ENCODE data around the gene FTH1.

FTH1 gene

DNA sequence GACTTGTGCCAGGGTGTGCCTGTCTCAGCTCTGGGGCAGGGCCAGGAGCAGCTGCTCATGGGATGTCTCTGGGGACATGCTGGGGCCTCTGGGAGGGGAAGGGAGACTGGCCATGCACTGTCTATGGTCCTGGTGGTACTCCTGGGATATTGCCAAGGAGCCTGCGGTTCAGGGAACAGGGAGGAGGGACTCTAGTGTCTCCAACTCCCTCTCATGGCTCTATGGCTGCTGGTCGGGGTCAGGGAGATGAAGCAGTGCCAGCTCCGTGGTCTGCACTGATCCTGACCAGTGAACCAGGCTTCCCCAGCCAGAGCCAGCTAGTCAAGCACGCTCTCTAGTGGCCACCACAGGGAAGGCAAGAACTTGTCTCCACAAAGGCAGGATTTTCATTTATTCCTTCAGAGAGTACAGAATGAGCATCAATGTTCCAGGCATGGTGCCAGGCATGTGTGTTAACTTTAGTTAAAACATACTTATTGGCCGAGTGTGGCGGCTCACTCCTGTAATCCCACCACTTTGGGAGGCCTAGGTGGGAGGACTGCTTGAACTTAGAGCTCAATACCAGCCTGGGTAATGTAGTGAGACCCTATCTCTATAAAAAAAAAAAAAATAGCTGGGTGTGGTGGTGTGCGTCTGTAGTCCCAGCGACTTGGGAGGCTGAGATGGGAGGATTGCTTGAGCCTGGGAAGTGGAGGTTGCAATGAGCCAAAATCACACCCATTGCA is 19.8 kb downstream of the FTH1 start:
- DNase-seq, result peak; percentile 29

DNA sequence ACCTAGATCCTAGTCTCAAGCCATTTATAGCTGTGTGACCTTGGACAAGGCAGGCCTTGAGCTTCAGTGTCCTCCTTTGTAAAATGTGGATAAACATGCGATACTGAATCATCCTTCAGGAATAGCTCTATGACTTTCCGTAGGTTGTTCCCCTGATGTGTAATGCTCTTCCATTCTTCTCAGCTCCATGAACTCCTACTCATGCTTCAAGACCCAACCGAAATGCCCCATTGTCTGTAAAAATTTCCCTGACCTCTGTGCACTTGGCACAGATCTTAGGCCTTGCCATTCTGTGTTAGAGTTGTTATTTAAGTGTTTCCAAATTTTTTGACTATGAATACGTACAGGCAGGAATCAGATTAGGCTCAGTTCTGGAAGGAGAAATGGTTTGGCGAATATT is 20.5 kb downstream of the FTH1 start:
- no peak for DNase-seq

DNA sequence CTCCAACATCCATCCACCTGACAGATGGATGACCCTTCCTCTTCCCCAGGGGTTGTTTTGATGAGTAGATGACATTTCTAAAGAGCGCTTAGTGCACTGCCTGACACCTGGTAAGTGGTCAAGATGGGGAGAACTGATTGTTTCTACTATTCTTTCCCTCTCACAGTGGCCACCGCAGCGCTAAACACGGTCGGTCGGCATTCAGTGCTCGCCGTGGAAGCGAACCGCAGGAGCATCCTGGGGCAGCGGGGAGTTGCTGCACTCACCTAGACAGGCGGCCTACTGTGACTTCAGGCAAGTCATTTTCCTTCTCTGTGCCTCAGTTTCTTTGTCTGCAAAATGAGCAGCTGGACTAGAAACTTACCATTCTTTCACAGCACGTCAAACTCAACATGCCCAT is 22.2 kb downstream of the FTH1 start:
- DNase-seq, result no peak

DNA sequence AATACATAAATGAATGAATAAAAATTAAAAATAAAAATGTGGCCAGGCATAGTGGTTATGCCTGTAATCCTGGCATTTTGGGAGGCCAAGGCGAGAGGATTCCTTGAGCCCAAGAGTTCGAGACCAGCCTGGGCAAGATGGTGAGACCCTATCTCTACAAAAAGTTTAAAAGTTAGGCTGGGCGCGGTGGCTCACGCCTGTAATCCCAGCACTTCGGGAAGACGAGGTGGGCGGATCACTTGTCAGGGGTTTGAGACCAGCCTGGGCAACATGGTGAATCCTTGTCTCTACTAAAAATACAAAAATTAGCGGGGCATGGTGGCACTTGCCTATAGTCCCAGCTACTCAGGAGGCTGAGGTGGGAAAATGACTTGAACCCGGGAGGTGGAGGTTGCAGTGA is 27.0 kb downstream of the FTH1 start:
- no peak for DNase-seq

DNA sequence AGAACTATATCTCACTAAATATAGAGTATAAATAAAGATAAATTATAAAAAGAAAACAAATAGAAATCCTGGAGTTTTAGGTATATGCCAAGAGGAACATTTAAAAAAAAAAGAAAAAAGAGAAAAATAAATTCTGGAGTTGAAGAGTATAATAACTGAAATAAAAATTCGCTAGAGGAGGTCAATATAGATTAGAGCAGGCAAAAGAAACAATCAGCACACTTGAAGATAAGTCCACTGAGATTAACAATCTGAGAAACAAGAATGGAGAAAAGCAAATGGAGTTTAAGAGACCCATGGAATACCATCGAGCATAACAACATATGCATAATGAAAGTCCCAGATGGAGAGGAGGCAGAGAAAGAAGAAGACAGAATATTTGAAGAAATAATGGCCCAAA is 31.6 kb downstream of the FTH1 start:
- DNase-seq, result no peak

DNA sequence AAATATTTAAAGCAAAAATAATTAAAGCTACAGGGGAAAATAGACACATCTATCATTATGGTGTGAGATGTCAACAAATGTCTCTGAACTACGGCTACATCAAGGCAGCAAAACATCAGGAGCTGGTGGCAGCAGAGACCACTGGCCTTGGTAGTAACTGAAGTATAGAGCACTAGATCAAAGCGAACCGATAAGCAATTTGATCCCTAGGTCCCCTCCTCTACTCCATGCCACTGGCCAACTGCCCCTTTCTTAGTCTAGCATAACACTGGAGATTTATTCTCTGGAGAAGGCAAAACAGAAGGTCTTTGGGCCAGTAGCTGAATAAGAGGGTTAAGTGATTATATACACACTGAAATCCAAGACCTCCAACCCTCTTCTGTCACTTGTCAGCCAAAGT is 36.5 kb downstream of the FTH1 start:
- DNase-seq, result no peak

DNA sequence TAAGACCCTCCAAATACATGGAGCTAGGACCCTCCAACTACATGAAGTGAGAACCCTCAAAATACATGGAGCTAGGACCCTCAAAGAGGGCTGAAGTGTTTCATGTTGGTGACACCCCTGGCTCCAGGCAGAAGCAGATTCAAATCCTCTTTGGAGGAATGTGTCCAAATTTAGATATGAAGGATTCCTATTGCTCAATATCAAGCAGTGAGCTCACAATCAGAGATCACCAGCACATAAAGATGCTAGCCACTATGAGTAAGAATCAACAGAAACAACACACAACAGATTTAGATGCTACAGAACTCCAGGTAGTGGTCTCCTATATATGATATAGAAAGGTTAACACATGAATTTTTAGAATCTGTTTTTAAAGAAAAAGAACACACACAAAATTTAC is 38.8 kb downstream of the FTH1 start:
- no peak for DNase-seq

DNA sequence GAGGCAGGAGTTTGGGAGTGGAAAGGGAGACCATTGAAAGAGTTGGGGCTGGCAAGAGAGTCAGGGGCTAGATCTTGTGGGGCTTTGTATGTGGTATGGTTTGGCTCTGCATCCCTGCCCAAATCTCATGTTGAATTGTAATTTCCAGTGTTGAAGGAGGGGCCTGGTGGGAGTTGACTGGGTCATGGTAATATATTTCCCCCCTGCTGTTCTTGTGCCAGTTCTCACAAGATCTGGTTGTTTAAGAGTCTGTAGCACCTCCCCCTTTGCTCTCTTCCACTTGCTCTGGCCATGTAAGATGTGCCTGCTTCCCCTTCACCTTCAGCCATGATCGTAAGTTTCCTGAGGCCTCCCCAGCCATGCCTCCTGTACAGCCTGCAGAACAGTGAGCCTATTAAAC is 39.9 kb downstream of the FTH1 start:
- DNase-seq, result no peak

DNA sequence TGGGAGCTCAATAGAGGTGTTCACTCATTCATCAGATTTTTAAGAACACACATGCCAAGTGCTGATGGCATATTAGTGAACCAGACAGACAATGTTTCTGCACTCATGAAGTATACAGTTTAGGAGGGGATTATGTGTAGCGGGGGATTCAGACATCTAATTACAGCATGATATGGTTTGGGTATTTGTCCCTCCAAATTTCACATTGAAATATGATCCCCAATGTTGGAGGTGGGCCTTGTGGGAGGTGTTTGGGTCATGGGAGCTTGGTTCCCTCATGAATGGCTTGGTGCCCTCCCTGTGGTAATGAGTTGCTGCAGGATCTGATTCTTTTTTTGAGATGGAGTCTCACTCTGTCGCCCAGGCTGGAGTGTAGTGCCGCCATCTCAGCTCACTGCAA is 41.2 kb downstream of the FTH1 start:
- no peak for DNase-seq

DNA sequence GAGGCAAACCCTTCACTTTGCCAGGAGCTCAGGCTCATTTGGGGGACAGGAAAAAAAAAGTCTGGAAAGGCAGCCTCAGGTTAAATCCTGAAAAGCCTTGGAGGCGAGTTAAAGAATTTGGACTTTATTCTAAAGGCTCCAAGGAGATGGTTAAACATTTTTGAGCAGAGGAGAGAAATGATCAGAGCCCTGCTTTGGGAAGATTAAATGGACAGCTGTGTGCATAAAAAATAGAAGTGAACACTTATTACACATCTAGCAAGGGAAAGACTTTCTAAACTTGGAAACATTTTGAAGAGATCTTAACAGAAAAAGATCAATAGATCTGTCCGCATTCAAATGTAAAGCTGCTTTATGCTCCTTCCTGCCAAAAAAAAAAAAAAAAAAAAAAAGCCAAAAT is 41.7 kb downstream of the FTH1 start:
- DNase-seq, result no peak

DNA sequence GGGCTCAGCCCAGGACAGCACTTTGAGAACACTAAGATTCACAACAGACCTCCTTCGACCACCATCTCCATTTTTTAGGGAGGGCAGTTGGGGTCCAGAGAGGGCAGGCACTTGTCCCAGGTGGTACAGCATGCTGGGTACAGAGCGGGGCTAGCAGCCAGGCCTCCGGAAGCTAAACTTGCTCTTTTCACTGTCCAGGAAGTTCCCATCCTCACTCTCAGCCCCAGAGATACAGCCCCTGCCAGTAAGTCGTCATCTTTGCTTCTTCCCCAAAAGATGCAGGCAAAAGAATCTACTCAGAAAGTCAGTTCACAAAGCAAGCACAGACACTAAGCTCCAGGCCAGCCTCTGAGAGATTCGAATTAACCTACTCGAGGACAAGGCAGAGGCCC is 43.4 kb downstream of the FTH1 start:
- no peak for DNase-seq

DNA sequence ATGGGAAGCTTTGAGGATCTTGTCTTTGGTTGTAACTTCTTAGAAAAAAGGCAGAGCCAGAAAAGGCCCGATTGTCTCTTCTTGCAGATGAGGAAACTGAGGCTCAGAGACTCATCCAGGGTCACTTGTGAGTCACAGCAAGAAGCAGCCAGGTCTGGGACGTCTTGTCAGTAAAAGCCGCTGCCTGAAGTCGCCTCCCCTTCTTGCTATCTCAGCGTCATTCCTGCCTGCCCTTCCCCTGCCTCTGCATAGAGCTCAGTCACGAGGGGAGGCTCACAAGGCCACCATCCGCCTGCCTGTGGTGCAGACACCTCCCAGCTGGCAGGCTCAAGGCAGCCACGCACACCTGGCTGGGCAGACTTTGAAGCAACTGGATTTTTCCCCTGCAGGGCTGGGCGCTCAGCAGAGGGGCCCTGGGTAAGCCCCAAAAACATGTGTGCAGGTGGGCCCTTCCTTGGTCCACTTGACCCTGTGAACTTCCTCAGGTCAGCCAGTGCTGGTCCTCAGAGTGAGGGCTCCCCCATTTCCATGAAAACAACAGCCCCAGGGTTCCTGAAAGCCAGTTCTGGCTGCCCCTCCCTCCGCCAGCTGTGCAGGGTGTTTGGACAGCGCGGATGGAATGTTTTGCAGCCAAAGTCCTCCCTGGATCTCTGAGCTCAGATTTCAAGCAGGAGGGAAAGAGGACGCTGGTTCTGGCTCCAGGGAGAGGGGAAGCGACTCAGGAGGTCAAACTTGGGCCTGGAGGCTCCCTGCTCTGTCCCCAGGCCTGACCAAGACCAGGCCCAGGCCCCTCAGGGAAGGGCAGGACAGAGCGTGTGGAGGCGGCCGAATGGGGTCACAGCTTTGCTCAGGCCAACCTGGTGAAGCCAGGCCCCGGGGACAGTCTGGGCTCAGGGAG is 44.0 kb downstream of the FTH1 start:
- no peak for DNase-seq

DNA sequence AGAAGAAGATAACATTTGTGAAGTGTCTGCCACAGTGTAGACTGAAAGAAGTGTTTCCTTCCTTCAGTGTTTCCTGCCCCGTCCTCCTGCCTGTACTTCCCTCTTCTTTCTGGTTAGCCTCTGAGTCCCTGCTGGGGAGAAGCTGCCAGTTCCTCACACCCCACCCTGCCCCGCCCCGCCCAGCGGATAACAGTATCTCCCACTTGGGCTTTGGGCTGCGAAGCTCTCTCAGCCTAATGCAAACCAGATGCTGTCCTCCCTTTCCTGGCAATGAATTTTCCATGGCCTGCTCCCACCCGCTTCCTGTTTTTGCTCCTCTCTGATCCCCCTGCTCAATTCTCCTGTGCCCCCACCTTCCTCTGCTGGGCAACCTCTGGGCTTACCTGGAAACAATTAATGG is 44.9 kb downstream of the FTH1 start:
- no peak for DNase-seq

DNA sequence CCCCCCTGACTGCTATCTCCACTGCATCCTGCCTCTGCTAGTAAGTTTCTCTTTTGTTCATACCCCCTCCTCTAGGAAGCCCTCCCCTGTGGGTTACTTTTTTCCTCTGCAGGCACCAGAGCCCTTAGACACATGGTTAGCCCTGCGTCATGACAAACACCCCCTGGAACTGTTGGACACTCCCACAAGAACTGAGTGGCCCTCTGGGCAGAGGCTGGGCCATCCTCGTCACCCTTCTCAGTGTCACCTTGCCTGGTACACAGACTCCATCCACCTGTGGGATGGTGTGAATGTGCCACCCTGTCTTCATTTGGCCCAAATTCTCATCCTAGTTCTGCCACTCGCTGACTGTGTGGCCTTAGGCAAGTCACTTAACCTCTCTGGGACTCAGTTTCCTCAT is 46.0 kb downstream of the FTH1 start:
- DNase-seq, result no peak

DNA sequence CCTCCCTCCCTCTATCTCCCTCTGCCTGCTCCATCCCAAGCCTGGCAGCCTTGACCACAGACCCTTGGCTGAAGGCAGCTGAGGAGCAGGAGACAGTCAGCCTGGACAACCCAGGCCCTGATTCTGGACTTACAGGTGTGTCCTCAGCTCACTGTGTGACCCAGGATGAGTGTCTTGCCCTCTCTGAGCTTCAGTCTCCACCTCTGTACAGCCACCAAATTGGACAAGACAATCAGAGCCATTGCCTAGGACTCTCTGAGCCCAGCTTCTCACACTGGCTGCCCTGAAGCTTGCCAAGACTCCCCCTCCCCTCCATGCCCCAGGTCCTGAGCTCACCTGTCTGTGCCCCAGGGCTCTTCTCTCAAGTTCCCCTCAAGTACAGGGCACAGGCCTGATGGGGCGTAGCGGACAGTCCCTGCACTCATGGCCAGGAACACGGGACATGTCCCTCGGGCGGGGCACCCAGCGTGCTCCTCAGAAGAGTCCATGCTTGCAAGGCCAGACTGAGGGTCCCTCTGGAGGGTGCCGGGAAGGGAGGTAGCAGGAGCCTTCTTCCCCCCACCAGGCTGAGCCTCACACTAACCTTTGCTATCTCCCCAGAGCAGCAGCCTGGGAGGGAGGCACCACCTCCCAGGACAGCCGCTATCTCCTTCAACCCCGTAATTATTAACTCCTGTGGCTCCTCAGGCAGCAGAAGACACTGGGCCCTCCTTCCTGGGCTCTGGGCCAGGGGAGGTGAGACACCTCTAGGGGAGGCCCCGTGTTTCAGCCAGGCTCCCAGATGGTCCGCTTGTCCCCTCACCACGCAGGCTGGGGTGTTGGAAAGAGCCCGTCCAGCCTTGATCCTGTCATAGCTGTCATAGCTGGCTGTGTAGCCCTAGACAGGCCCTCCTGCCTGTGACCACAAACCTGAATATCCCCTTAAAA is 47.5 kb downstream of the FTH1 start:
- no peak for DNase-seq

DNA sequence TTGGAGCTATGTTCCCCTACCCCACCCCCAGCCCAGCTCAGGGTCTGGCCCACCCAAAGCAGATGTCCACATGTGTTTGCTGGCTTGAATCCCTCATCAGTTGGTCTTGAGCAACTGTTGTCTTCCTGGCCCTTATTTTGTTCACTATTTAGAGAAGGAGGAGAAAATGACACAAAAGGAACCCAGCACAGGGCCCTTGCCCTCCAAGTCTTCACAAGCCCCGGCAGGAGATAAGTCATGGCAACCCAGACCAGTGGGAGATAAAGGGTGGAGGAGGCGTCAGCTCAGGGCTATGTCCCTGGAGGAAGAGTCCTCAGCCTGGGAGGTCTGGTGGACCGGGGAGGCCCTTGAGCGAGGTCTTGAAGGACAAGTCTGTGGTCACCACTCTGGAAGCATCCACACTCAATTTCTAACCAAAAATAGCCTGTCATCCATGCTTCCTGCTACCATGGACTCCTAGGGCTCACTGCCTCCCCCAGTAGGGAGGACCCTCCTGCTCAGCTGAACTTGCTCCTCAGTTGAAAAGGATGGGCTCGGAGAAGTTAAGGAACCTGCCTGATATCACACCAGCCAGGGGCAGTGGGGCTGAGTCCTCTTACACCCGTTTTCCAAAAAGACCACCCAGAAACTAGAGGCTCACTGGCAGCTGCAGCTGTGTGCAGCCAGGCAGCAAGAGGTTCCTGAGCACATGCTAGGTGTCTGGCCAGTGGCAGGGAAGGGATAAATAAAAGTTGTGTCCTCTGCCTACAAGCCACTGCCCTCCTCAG is 48.3 kb downstream of the FTH1 start:
- no peak for DNase-seq

DNA sequence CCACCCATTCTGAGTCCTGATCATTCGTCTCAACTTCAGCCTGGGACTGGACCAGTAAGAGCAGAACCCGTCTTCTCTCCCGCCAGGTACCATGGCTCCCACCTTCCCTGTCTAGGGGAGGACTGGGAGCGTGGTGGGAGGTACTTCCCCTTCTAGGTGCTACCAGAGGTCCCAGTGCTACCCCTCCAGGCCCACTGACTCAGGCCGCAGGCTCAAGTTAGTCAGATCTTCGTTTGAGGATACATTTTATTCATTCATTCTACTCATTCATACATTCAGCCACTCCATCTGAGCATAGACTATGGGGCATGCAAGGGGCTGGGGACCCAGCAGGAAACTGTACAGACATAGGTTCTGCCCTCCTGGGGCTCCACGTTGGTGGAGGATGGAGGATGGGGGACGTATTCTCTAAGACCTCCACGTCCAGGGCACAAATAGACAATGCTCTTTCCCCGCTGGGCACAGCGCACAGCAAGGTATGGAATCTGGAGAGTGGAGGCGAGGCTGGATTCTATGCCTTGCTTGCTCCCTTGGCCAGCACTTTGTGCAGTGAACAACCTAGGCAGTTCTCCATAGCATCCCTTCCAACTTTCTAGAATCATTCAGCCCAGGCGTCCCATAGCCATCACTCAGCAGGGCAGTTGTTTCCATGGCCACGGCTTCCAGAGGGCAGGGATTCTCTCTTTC is 49.0 kb downstream of the FTH1 start:
- no peak for DNase-seq

DNA sequence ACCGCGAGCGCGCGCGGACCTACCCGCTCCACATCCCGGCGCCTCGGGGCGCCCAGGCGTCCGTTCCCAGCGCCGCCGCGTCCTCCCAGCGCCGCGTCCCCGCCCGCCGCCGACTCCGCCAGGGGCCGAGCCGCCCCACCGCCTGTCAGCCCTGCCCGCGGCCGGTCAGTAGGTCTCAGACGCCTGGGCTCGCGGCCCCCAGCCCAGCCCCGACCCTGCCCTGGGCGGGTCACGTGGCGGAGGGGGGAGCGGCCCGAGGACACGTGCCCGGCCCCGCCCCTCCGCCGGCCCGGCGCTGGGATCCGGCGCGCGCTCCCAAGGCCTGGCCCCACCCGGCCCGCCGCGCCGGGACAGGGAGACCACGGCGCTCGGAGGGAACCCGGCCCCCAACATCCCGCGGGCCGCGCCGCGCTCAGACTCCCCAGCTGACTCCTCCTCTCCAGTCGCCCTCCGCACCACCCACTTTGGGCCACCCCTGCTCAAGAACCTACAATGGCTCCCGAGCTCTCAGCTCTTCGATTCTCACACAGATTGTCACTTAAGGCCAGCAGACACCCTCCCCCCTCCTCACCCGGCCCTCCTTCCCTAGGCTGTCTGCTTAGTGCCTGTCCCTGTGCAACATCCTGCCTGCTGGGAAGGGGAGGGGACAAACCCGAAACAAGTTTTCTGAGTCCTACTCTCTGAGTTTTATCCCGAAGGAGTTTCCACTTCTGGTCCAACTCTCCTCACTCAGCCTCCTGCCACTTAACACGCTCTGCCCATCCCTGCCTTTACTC is 49.9 kb downstream of the FTH1 start, which contains the start of gene RAB3IL1:
Gene RAB3IL1 (minus strand): TSS at position 233 of the 776 bp plus-strand sequence. CDS start 199 bp downstream, at position 34.
- DNase-seq, result no peak

DNA sequence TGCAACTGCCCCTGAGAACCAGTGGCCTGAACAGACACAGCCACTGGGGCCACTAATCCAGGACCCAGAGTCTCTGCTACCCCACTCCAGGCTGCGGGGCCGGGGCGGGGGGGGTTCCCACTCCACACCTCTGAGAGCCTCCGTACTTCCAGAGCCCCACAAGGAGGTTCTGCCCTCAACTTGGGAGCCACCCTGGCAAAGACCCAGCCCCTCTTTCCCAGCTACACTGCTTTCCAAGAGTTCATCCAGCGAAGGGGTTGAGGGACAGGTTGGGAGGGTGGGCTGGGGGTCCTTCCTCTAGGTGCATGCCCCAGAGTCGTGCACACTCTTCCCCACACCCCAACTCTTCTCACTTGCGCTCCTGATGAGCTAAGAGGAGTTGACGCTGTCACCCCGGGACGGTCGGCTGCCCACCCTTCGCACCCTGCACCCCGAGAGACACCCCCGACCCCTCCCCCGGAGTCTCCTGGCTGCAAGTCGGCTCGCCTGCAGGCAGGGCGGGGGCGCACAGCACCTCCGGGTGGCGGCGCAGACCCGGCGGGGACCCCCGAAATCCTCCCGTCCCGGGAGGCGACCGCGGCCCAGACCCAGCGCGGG is 50.6 kb downstream of the FTH1 start:
- no peak for DNase-seq

DNA sequence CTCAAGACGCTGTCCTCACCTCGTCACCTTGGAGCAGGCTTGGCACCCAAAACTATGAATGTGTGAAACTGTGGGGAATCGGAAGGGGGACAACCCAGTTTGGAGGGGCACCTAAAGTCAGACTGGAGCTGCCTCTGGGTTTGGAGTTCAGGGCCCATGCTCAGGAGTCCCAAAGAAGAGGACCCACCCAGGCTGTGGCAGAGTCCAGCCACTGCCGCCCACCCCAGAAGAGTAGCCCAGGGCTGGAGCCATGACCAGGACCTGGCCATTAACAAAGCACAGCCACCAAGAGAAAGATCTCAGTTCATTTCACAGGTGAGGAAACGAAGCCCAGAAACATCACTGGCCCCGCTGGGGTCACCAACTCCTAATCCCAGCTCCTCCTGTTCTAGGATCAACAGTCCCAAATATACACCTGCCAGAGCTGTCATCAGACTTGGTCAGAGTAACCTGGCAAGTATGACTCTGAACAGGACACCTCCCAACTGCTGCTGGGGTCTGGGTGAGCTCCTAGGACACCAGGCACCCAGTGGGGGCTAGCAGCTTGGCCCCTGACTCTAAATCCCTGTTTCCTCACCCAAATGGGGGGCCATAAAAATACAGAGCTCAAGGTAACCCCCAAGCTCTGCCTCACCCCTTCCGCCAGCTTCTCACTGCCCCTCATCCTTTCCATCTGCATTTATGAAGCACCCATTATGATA is 52.8 kb downstream of the FTH1 start:
- no peak for DNase-seq

Measured in T1000 (cell line).